HepG2 (cell line): ENCODE data around the gene YWHAQ. TPM values are rescaled to one million over a fixed set of nuclear protein-coding genes. Genes with fewer than 3 reads are reported as not detected.

ENCODE experiments used
- BCL6 ChIP-seq: IDR thresholded peaks from 2 replicates; pipeline ENCODE4 v1.6.1; 2016; ENCODE audit warnings: missing genetic modification reagents, missing compliant biosample characterization
- REL ChIP-seq: sonication (generic); formaldehyde crosslinking; conservative IDR thresholded peaks from 2 replicates; pipeline ENCODE4 v1.8.0; 2022; ENCODE audit warnings: mild to moderate bottlenecking, missing genetic modification reagents, moderate library complexity
- RXRA ChIP-seq: sonication (generic); formaldehyde crosslinking; IDR thresholded peaks from 2 replicates; pipeline ENCODE4 v1.5.1; 2020; ENCODE audit warnings: missing genetic modification reagents
- RXRB ChIP-seq: IDR thresholded peaks from 2 replicates; pipeline ENCODE4 v1.6.1; 2016; ENCODE audit warnings: borderline replicate concordance, missing genetic modification reagents, missing compliant biosample characterization
- ZNF292 ChIP-seq: sonication (generic); formaldehyde crosslinking; IDR thresholded peaks from 2 replicates; pipeline ENCODE4 v1.8.1; 2022; ENCODE audit warnings: mild to moderate bottlenecking, low read depth, missing genetic modification reagents, borderline replicate concordance
- ZSCAN25 ChIP-seq: sonication (generic); formaldehyde crosslinking; IDR thresholded peaks from 2 replicates; pipeline ENCODE4 v1.8.0; 2022; ENCODE audit warnings: mild to moderate bottlenecking, missing genetic modification reagents
- polyA plus RNA-seq, 8 experiments: library from polyadenylated mRNA; depleted of rRNA in 3 of 8; stranded (reverse) in 7 of 8; unstranded in 1 of 8; fragments of >200 nt; fragmentation: Illumina TruSeq in 4 of 8; extraction: Trizol in 4 of 8; gene quantifications; 2 replicates each; pipeline versions ENCODE4 v1.2.1 to v1.2.3, GENCODE V29; 2011 to 2016; ENCODE audit warnings: low read depth in 4 of 8, missing spikeins in 1 of 8, mixed read lengths in 1 of 8; ENCODE audit not compliant: insufficient read depth in 1 of 8
- total RNA-seq, 5 experiments: library from RNA; depleted of rRNA; stranded (reverse); fragments of >200 nt; fragmentation: Illumina TruSeq; extraction: Trizol; gene quantifications; 2 replicates each; pipeline ENCODE4 v1.2.3, GENCODE V29; 2016; ENCODE audit warnings: low read depth in 1 of 5
- TF ChIP-seq, protein P1 (sequence below): IDR thresholded peaks from 2 replicates; pipeline ENCODE4 v1.4.0; 2020; ENCODE audit warnings: mild to moderate bottlenecking, missing genetic modification reagents
- TF ChIP-seq, protein P2 (sequence below): IDR thresholded peaks from 2 replicates; pipeline ENCODE4 v1.6.1; 2012; ENCODE audit warnings: low read depth, low read length, improper control_type of control experiment
- TF ChIP-seq, protein P3 (sequence below): sonication (generic); formaldehyde crosslinking; IDR thresholded peaks from 2 replicates; pipeline ENCODE4 v1.5.0; 2020; ENCODE audit warnings: missing genetic modification reagents
- TF ChIP-seq, protein P4 (sequence below): sonication (generic); formaldehyde crosslinking; conservative IDR thresholded peaks from 2 replicates; pipeline ENCODE4 v1.4.0; 2020; ENCODE audit warnings: mild to moderate bottlenecking, missing genetic modification reagents, moderate library complexity
- TF ChIP-seq, protein P5 (sequence below): sonication (generic); formaldehyde crosslinking; IDR thresholded peaks from 2 replicates; pipeline ENCODE4 v1.4.0; 2020; ENCODE audit warnings: missing genetic modification reagents

YWHAQ gene
- total and polyA plus RNA-seq, 2 of the 13 experiments (the other 11 are each of a cell fraction or from before 2014, with no cell fraction given) = 160 to 304 TPM

DNA sequence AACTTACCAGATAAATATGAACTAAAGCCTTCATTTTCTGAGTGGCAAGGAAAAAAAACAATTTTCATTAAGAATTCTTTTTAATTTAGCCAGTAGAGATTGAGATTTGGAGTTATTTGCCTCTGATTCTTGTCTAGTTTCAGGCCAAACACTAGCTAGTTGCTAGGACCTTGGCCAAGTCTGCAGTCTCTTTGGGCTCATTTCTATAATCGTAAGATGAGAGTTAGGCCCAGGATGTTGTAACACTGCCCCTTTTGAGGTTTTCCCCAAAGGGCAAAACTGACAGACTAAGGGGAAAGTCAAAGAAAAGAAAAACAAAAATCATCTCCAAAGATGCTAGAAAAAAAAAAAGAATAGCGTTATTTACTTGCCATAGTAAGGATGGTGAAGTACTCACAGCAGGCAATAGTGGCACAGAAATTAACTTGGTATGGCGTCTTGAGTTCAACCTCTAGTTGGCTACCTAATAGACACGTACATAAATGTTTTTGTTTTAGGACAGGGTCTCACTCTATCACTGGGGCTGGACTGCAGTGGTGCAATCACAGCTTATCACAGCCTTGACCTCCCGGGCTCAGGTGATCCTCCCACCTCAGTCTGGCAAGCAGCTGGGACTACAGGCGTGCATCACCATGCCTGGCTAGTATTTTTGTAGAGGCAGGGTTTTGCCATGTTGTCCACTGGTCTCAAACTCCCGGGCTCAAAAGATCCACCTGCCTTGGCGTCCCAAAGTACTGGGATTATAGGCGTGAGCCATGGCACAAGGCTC, 52.1 kb downstream of the YWHAQ start (continued):
- TF ChIP-seq, protein P1, sequence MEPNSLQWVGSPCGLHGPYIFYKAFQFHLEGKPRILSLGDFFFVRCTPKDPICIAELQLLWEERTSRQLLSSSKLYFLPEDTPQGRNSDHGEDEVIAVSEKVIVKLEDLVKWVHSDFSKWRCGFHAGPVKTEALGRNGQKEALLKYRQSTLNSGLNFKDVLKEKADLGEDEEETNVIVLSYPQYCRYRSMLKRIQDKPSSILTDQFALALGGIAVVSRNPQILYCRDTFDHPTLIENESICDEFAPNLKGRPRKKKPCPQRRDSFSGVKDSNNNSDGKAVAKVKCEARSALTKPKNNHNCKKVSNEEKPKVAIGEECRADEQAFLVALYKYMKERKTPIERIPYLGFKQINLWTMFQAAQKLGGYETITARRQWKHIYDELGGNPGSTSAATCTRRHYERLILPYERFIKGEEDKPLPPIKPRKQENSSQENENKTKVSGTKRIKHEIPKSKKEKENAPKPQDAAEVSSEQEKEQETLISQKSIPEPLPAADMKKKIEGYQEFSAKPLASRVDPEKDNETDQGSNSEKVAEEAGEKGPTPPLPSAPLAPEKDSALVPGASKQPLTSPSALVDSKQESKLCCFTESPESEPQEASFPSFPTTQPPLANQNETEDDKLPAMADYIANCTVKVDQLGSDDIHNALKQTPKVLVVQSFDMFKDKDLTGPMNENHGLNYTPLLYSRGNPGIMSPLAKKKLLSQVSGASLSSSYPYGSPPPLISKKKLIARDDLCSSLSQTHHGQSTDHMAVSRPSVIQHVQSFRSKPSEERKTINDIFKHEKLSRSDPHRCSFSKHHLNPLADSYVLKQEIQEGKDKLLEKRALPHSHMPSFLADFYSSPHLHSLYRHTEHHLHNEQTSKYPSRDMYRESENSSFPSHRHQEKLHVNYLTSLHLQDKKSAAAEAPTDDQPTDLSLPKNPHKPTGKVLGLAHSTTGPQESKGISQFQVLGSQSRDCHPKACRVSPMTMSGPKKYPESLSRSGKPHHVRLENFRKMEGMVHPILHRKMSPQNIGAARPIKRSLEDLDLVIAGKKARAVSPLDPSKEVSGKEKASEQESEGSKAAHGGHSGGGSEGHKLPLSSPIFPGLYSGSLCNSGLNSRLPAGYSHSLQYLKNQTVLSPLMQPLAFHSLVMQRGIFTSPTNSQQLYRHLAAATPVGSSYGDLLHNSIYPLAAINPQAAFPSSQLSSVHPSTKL (CRISPR knock-in tag) = peak; percentile 56; the same call in 1 of the 2 replicates
- TF ChIP-seq, protein P2, sequence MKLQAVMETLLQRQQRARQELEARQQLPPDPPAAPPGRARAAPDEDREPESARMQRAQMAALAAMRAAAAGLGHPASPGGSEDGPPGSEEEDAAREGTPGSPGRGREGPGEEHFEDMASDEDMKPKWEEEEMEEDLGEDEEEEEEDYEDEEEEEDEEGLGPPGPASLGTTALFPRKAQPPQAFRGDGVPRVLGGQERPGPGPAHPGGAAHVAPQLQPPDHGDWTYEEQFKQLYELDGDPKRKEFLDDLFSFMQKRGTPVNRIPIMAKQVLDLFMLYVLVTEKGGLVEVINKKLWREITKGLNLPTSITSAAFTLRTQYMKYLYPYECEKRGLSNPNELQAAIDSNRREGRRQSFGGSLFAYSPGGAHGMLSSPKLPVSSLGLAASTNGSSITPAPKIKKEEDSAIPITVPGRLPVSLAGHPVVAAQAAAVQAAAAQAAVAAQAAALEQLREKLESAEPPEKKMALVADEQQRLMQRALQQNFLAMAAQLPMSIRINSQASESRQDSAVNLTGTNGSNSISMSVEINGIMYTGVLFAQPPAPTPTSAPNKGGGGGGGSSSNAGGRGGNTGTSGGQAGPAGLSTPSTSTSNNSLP = 0 out of 2 replicates have a peak, but pooled peaks have one; percentile 32
- TF ChIP-seq, protein P3, sequence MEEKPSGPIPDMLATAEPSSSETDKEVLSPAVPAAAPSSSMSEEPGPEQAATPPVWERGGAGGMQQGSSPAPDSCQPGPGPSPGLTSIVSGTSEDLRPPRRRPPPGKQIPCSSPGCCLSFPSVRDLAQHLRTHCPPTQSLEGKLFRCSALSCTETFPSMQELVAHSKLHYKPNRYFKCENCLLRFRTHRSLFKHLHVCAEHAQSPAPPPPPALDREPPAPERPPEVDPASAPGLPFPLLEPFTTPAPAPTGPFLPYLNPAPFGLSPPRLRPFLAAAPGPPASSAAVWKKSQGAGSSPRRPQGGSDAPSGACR (CRISPR knock-in tag) = no peak
- TF ChIP-seq REL (CRISPR knock-in tag) (no peak), RXRA (peak; percentile 88; the same call in 1 of the 2 replicates), RXRB (CRISPR knock-in tag) (peak; percentile 69), BCL6 (peak; percentile 44; the same call in 1 of the 2 replicates), ZNF292 (peak; percentile 82; the same call in 1 of the 2 replicates), ZSCAN25 (CRISPR knock-in tag) (no peak)
- TF ChIP-seq, protein P4, sequence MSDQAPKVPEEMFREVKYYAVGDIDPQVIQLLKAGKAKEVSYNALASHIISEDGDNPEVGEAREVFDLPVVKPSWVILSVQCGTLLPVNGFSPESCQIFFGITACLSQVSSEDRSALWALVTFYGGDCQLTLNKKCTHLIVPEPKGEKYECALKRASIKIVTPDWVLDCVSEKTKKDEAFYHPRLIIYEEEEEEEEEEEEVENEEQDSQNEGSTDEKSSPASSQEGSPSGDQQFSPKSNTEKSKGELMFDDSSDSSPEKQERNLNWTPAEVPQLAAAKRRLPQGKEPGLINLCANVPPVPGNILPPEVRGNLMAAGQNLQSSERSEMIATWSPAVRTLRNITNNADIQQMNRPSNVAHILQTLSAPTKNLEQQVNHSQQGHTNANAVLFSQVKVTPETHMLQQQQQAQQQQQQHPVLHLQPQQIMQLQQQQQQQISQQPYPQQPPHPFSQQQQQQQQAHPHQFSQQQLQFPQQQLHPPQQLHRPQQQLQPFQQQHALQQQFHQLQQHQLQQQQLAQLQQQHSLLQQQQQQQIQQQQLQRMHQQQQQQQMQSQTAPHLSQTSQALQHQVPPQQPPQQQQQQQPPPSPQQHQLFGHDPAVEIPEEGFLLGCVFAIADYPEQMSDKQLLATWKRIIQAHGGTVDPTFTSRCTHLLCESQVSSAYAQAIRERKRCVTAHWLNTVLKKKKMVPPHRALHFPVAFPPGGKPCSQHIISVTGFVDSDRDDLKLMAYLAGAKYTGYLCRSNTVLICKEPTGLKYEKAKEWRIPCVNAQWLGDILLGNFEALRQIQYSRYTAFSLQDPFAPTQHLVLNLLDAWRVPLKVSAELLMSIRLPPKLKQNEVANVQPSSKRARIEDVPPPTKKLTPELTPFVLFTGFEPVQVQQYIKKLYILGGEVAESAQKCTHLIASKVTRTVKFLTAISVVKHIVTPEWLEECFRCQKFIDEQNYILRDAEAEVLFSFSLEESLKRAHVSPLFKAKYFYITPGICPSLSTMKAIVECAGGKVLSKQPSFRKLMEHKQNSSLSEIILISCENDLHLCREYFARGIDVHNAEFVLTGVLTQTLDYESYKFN (CRISPR knock-in tag) = 0 out of 2 replicates have a peak, but pooled peaks have one; percentile 20
- TF ChIP-seq, protein P5, sequence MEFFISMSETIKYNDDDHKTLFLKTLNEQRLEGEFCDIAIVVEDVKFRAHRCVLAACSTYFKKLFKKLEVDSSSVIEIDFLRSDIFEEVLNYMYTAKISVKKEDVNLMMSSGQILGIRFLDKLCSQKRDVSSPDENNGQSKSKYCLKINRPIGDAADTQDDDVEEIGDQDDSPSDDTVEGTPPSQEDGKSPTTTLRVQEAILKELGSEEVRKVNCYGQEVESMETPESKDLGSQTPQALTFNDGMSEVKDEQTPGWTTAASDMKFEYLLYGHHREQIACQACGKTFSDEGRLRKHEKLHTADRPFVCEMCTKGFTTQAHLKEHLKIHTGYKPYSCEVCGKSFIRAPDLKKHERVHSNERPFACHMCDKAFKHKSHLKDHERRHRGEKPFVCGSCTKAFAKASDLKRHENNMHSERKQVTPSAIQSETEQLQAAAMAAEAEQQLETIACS = no peak
